DOHH2 (cell line): ENCODE data around the gene SEMA3E.

ENCODE experiments used
- H3F3A ChIP-seq: fragments of 200-600 bp; sonication (generic), shearing (Covaris generic); 2 replicates; pipeline ENCODE4 v1.6.0; 2016; ENCODE audit warnings: antibody characterized with exemption, mild to moderate bottlenecking; ENCODE audit not compliant: control insufficient read depth, insufficient read depth
- H3K27ac ChIP-seq: fragments of 200-600 bp; sonication (generic); 2 replicates; pipeline ENCODE4 v1.5.1; 2014; ENCODE audit warnings: low read depth, mild to moderate bottlenecking, low read length, moderate library complexity
- H3K27me3 ChIP-seq: fragments of 200-600 bp; sonication (generic); 2 replicates; pipeline ENCODE4 v1.6.1; 2014; ENCODE audit warnings: mild to moderate bottlenecking, low read length, mixed read lengths; ENCODE audit not compliant: control insufficient read depth
- H3K36me3 ChIP-seq: fragments of 200-600 bp; sonication (generic); 2 replicates; pipeline ENCODE4 v1.6.1; 2014; ENCODE audit warnings: mild to moderate bottlenecking, low read length, moderate library complexity, mixed read lengths; ENCODE audit not compliant: control insufficient read depth
- H3K4me1 ChIP-seq: fragments of 200-600 bp; sonication (generic); 2 replicates; pipeline ENCODE4 v1.6.1; 2014; ENCODE audit warnings: mild to moderate bottlenecking, low read length, mixed read lengths; ENCODE audit not compliant: control insufficient read depth
- H3K4me2 ChIP-seq: fragments of 200-600 bp; sonication (generic); 2 replicates; pipeline ENCODE4 v1.6.0; 2014; ENCODE audit warnings: mild to moderate bottlenecking, low read length, moderate library complexity
- H3K4me3 ChIP-seq: fragments of 200-600 bp; sonication (generic); 2 replicates; pipeline ENCODE4 v1.5.1; 2014; ENCODE audit warnings: mild to moderate bottlenecking, low read length, mixed read lengths
- H3K79me2 ChIP-seq: fragments of 200-600 bp; sonication (generic); 2 replicates; pipeline ENCODE4 v1.6.1; 2014; ENCODE audit warnings: mild to moderate bottlenecking, low read length, mixed read lengths; ENCODE audit not compliant: control insufficient read depth
- H3K9me2 ChIP-seq: fragments of 200-600 bp; sonication (generic); replicated peaks from 2 replicates; pipeline ENCODE4 v1.6.1; 2014; ENCODE audit warnings: mild to moderate bottlenecking, low read length, mixed read lengths; ENCODE audit not compliant: control insufficient read depth
- H3K9me3 ChIP-seq: fragments of 200-600 bp; sonication (generic); 2 replicates; pipeline ENCODE4 v1.6.1; 2014; ENCODE audit warnings: antibody characterized with exemption, low read length, mixed read lengths; ENCODE audit not compliant: control insufficient read depth, insufficient read depth
- H4K20me1 ChIP-seq: fragments of 200-600 bp; sonication (generic); 2 replicates; pipeline ENCODE4 v1.6.0; 2014; ENCODE audit warnings: low read depth, mild to moderate bottlenecking, antibody characterized with exemption, low read length, moderate library complexity; ENCODE audit not compliant: control insufficient read depth, insufficient read depth
- EZH2phosphoT487 ChIP-seq: fragments of 200-600 bp; sonication (generic); IDR thresholded peaks from 2 replicates; pipeline ENCODE4 v1.6.1; 2017; ENCODE audit warnings: borderline replicate concordance, mild to moderate bottlenecking, antibody characterized with exemption, low read length, moderate library complexity, mixed read lengths
- TF ChIP-seq, protein P1 (sequence below): fragments of 200-600 bp; sonication (generic); IDR thresholded peaks from one replicate; pipeline ENCODE4 v1.5.1; 2014; ENCODE audit warnings: antibody characterized with exemption, mild to moderate bottlenecking, low read depth, low read length; ENCODE audit not compliant: poor library complexity, severe bottlenecking

SEMA3E gene

GRCh38 chr7:83652481-83652880, 3.5 kb upstream of the SEMA3E start:
- Histone ChIP-seq H3K27me3 (no peaks in the 10 kb centered on the region), H3K79me2 (no peaks in the 10 kb centered on the region), H3K27ac (no peak overlapping the region), H3K9me3 (no peaks in the 10 kb centered on the region), H3K9me2 (no peaks in the 10 kb centered on the region), H3K4me3 (no peak overlapping the region), H3K4me2 (no peak overlapping the region), H4K20me1 (no peaks in the 10 kb centered on the region), H3K4me1 (no peaks in the 10 kb centered on the region), H3F3A (no peaks in the 10 kb centered on the region), H3K36me3 (no peaks in the 10 kb centered on the region)
- TF ChIP-seq, protein P1, sequence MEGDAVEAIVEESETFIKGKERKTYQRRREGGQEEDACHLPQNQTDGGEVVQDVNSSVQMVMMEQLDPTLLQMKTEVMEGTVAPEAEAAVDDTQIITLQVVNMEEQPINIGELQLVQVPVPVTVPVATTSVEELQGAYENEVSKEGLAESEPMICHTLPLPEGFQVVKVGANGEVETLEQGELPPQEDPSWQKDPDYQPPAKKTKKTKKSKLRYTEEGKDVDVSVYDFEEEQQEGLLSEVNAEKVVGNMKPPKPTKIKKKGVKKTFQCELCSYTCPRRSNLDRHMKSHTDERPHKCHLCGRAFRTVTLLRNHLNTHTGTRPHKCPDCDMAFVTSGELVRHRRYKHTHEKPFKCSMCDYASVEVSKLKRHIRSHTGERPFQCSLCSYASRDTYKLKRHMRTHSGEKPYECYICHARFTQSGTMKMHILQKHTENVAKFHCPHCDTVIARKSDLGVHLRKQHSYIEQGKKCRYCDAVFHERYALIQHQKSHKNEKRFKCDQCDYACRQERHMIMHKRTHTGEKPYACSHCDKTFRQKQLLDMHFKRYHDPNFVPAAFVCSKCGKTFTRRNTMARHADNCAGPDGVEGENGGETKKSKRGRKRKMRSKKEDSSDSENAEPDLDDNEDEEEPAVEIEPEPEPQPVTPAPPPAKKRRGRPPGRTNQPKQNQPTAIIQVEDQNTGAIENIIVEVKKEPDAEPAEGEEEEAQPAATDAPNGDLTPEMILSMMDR, result no peak
- TF ChIP-seq EZH2phosphoT487, result no peak

GRCh38 chr7:83649701-83650100, 762 bp upstream of the SEMA3E start:
- TF ChIP-seq EZH2phosphoT487, result no peak
- TF ChIP-seq, protein P1, result no peak
- no peaks in the 10 kb centered on the region for H3K79me2 ChIP-seq

GRCh38 chr7:83646027-83646426, 2.9 kb downstream of the SEMA3E start:
- H3F3A ChIP-seq, result no peaks in the 10 kb centered on the region
- H3K79me2 ChIP-seq, result no peaks in the 10 kb centered on the region
- no peaks in the 10 kb centered on the region for H3K27me3 ChIP-seq
- H3K4me2 ChIP-seq, result no peak overlapping the region
- no peaks in the 10 kb centered on the region for H3K4me1 ChIP-seq
- no peak overlapping the region for H3K27ac ChIP-seq
- H3K4me3 ChIP-seq, result no peak overlapping the region
- H4K20me1 ChIP-seq, result no peaks in the 10 kb centered on the region
- no peaks in the 10 kb centered on the region for H3K9me3 ChIP-seq
- no peaks in the 10 kb centered on the region for H3K36me3 ChIP-seq
- TF ChIP-seq, protein P1, result no peak
- TF ChIP-seq EZH2phosphoT487, result no peak
- H3K9me2 ChIP-seq, result no peaks in the 10 kb centered on the region

More at GRCh38 chr7:83649701-83650100, 762 bp upstream of the SEMA3E start:
- no peaks in the 10 kb centered on the region for H3K27me3 ChIP-seq
- no peaks in the 10 kb centered on the region for H4K20me1 ChIP-seq
- H3K36me3 ChIP-seq, result no peaks in the 10 kb centered on the region
- H3K9me2 ChIP-seq, result no peaks in the 10 kb centered on the region
- no peaks in the 10 kb centered on the region for H3F3A ChIP-seq
- no peaks in the 10 kb centered on the region for H3K9me3 ChIP-seq
- no peak overlapping the region for H3K4me3 ChIP-seq
- H3K4me1 ChIP-seq, result no peaks in the 10 kb centered on the region
- H3K4me2 ChIP-seq, result no peak overlapping the region
- no peak overlapping the region for H3K27ac ChIP-seq
